HepG2 (cell line): ENCODE results near the gene NOP56. TPM values are rescaled to one million over a fixed set of nuclear protein-coding genes. Genes with fewer than 3 reads are reported as not detected.

Source experiments
- DDIT3 ChIP-seq: sonication (generic); formaldehyde crosslinking; IDR thresholded peaks from 2 replicates; pipeline ENCODE4 v1.4.0; 2020; ENCODE audit warnings: mild to moderate bottlenecking, missing genetic modification reagents
- HOXA5 ChIP-seq: sonication (generic); formaldehyde crosslinking; IDR thresholded peaks from 2 replicates; pipeline ENCODE4 v1.4.0; 2020; ENCODE audit warnings: missing genetic modification reagents
- KDM4B ChIP-seq: sonication (generic); formaldehyde crosslinking; IDR thresholded peaks from 2 replicates; pipeline ENCODE4 v1.4.0; 2020; ENCODE audit warnings: missing genetic modification reagents
- MIER2 ChIP-seq: IDR thresholded peaks from 2 replicates; pipeline ENCODE4 v1.6.1; 2016; ENCODE audit warnings: missing biosample characterization, missing genetic modification reagents
- NFIC ChIP-seq: IDR thresholded peaks from 2 replicates; pipeline ENCODE4 v1.6.1; 2012; ENCODE audit warnings: mild to moderate bottlenecking, low read length, inconsistent platforms
- POLR2AphosphoS2 ChIP-seq: IDR thresholded peaks from 2 replicates; pipeline ENCODE4 v1.6.1; 2011; ENCODE audit warnings: low read depth, low read length, improper control_type of control experiment
- RELA ChIP-seq: sonication (generic); formaldehyde crosslinking; IDR thresholded peaks from 2 replicates; pipeline ENCODE4 v1.4.0; 2020; ENCODE audit warnings: missing genetic modification reagents
- ZBTB14 ChIP-seq: sonication (generic); formaldehyde crosslinking; IDR thresholded peaks from 2 replicates; pipeline ENCODE4 v1.4.0; 2020; ENCODE audit warnings: missing genetic modification reagents
- ZBTB26 ChIP-seq: IDR thresholded peaks from 2 replicates; pipeline ENCODE4 v1.6.1; 2016; ENCODE audit warnings: missing compliant biosample characterization, missing genetic modification reagents, borderline replicate concordance
- ZNF230 ChIP-seq: sonication (generic); formaldehyde crosslinking; IDR thresholded peaks from 2 replicates; pipeline ENCODE4 v1.4.0; 2020; ENCODE audit warnings: mild to moderate bottlenecking, missing genetic modification reagents
- ZNF331 ChIP-seq: sonication (generic); formaldehyde crosslinking; IDR thresholded peaks from 2 replicates; pipeline ENCODE4 v1.4.0; 2020; ENCODE audit warnings: missing genetic modification reagents
- ZNF446 ChIP-seq: sonication (generic); formaldehyde crosslinking; IDR thresholded peaks from 2 replicates; pipeline ENCODE4 v1.5.0; 2020; ENCODE audit warnings: mild to moderate bottlenecking, missing genetic modification reagents
- ZNF543 ChIP-seq: sonication (generic); formaldehyde crosslinking; IDR thresholded peaks from 2 replicates; pipeline ENCODE4 v1.4.0; 2020; ENCODE audit warnings: mild to moderate bottlenecking, missing genetic modification reagents
- ZNF569 ChIP-seq: sonication (generic); formaldehyde crosslinking; IDR thresholded peaks from 2 replicates; pipeline ENCODE4 v1.5.0; 2020; ENCODE audit warnings: mild to moderate bottlenecking, missing genetic modification reagents, moderate library complexity, borderline replicate concordance
- ZNF674 ChIP-seq: sonication (generic); formaldehyde crosslinking; IDR thresholded peaks from 2 replicates; pipeline ENCODE4 v1.5.0; 2020; ENCODE audit warnings: low read depth, mild to moderate bottlenecking, missing genetic modification reagents
- ZNF83 ChIP-seq: sonication (generic); formaldehyde crosslinking; IDR thresholded peaks from 2 replicates; pipeline ENCODE4 v1.4.0; 2020; ENCODE audit warnings: missing genetic modification reagents, mild to moderate bottlenecking, borderline replicate concordance
- polyA plus RNA-seq, 8 experiments: library from polyadenylated mRNA; depleted of rRNA in 3 of 8; stranded (reverse) in 7 of 8; unstranded in 1 of 8; fragments of >200 nt; fragmentation: Illumina TruSeq in 4 of 8; extraction: Trizol in 4 of 8; gene quantifications; 2 replicates each; pipeline versions ENCODE4 v1.2.1 to v1.2.3, GENCODE V29; 2011 to 2016; ENCODE audit warnings: low read depth in 4 of 8, missing spikeins in 1 of 8, mixed read lengths in 1 of 8; ENCODE audit not compliant: insufficient read depth in 1 of 8
- total RNA-seq, 5 experiments: library from RNA; depleted of rRNA; stranded (reverse); fragments of >200 nt; fragmentation: Illumina TruSeq; extraction: Trizol; gene quantifications; 2 replicates each; pipeline ENCODE4 v1.2.3, GENCODE V29; 2016; ENCODE audit warnings: low read depth in 1 of 5
- TF ChIP-seq, protein P1 (sequence below): sonication (generic); formaldehyde crosslinking; IDR thresholded peaks from 2 replicates; pipeline ENCODE4 v1.5.1; 2020; ENCODE audit warnings: mild to moderate bottlenecking, missing genetic modification reagents, borderline replicate concordance
- TF ChIP-seq, protein P2 (sequence below): sonication (generic); formaldehyde crosslinking; IDR thresholded peaks from 2 replicates; pipeline ENCODE4 v1.8.1; 2023; ENCODE audit warnings: missing genetic modification reagents, inconsistent platforms, borderline replicate concordance

NOP56 gene
- total and polyA plus RNA-seq, 2 of the 13 experiments (the other 11 are each of a cell fraction or from before 2014, with no cell fraction given), result 369 to 1,116 TPM

GRCh38 chr20:2663887-2664719 is 11.7 kb downstream of the NOP56 start, which contains the start of gene IDH3B (continued):
- TF ChIP-seq, protein P1, sequence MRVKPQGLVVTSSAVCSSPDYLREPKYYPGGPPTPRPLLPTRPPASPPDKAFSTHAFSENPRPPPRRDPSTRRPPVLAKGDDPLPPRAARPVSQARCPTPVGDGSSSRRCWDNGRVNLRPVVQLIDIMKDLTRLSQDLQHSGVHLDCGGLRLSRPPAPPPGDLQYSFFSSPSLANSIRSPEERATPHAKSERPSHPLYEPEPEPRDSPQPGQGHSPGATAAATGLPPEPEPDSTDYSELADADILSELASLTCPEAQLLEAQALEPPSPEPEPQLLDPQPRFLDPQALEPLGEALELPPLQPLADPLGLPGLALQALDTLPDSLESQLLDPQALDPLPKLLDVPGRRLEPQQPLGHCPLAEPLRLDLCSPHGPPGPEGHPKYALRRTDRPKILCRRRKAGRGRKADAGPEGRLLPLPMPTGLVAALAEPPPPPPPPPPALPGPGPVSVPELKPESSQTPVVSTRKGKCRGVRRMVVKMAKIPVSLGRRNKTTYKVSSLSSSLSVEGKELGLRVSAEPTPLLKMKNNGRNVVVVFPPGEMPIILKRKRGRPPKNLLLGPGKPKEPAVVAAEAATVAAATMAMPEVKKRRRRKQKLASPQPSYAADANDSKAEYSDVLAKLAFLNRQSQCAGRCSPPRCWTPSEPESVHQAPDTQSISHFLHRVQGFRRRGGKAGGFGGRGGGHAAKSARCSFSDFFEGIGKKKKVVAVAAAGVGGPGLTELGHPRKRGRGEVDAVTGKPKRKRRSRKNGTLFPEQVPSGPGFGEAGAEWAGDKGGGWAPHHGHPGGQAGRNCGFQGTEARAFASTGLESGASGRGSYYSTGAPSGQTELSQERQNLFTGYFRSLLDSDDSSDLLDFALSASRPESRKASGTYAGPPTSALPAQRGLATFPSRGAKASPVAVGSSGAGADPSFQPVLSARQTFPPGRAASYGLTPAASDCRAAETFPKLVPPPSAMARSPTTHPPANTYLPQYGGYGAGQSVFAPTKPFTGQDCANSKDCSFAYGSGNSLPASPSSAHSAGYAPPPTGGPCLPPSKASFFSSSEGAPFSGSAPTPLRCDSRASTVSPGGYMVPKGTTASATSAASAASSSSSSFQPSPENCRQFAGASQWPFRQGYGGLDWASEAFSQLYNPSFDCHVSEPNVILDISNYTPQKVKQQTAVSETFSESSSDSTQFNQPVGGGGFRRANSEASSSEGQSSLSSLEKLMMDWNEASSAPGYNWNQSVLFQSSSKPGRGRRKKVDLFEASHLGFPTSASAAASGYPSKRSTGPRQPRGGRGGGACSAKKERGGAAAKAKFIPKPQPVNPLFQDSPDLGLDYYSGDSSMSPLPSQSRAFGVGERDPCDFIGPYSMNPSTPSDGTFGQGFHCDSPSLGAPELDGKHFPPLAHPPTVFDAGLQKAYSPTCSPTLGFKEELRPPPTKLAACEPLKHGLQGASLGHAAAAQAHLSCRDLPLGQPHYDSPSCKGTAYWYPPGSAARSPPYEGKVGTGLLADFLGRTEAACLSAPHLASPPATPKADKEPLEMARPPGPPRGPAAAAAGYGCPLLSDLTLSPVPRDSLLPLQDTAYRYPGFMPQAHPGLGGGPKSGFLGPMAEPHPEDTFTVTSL (CRISPR knock-in tag), result 0 out of 2 replicates have a peak, but pooled peaks have one; percentile 18
- TF ChIP-seq MIER2 (CRISPR knock-in tag), result peak; percentile 88
- TF ChIP-seq ZNF446 (CRISPR knock-in tag), result peak; percentile 6; the same call in 1 of the 2 replicates
- peak; percentile 84; the same call in 1 of the 2 replicates for TF ChIP-seq ZNF83 (CRISPR knock-in tag)
- peak; percentile 98 for TF ChIP-seq ZNF230 (CRISPR knock-in tag)
- TF ChIP-seq ZNF331 (CRISPR knock-in tag), result peak; percentile 89
- no peak; the same call in 1 of the 2 replicates for TF ChIP-seq ZNF543 (CRISPR knock-in tag)
- TF ChIP-seq NFIC, result no peak
- TF ChIP-seq ZBTB14 (CRISPR knock-in tag), result peak; percentile 61
- TF ChIP-seq, protein P2, sequence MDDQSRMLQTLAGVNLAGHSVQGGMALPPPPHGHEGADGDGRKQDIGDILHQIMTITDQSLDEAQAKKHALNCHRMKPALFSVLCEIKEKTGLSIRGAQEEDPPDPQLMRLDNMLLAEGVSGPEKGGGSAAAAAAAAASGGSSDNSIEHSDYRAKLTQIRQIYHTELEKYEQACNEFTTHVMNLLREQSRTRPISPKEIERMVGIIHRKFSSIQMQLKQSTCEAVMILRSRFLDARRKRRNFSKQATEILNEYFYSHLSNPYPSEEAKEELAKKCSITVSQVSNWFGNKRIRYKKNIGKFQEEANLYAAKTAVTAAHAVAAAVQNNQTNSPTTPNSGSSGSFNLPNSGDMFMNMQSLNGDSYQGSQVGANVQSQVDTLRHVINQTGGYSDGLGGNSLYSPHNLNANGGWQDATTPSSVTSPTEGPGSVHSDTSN, result no peak
- peak; percentile 91; the same call in 1 of the 2 replicates for TF ChIP-seq ZBTB26
- 0 out of 2 replicates have a peak, but pooled peaks have one; percentile 60 for TF ChIP-seq ZNF569 (CRISPR knock-in tag)
- no peak for TF ChIP-seq ZNF674 (CRISPR knock-in tag)
- peak; percentile 96 for TF ChIP-seq HOXA5 (CRISPR knock-in tag)
- TF ChIP-seq KDM4B (CRISPR knock-in tag), result peak; percentile 92; the same call in 1 of the 2 replicates
- TF ChIP-seq POLR2AphosphoS2, result peak; percentile 81; the same call in 1 of the 2 replicates
- 0 out of 2 replicates have a peak, but pooled peaks have one; percentile 81 for TF ChIP-seq DDIT3
- TF ChIP-seq RELA (CRISPR knock-in tag), result peak; percentile 93
